Colonic mucosa (tissue), 4 donors: ENCODE results near the gene BAZ1B. TPM values are rescaled to one million over a fixed set of nuclear protein-coding genes. Genes with fewer than 3 reads are reported as not detected.

Experiments used
- DNase-seq: peaks from one replicate; pipeline ENCODE4 v3.0.0-alpha.2; 2020
- H3K27ac ChIP-seq: fragments of 200-600 bp; one replicate; pipeline ENCODE4 v1.8.0; 2021
- H3K27me3 ChIP-seq: fragments of 200-600 bp; one replicate; pipeline ENCODE4 v1.8.0; 2021
- H3K36me3 ChIP-seq: fragments of 200-600 bp; one replicate; pipeline ENCODE4 v1.8.0; 2021
- H3K4me1 ChIP-seq: fragments of 200-600 bp; one replicate; pipeline ENCODE4 v1.8.0; 2021; ENCODE audit warnings: mild to moderate bottlenecking
- H3K4me3 ChIP-seq: fragments of 200-600 bp; one replicate; pipeline ENCODE4 v1.8.0; 2021
- H3K9ac ChIP-seq, 2 donors: one replicate each; pipeline ENCODE4 v1.7.0; 2013; ENCODE audit warnings: control low read depth in 2 of 2, low read depth in 2 of 2, low read length in 2 of 2
- H3K9me3 ChIP-seq: fragments of 200-600 bp; one replicate; pipeline ENCODE4 v1.8.0; 2021
- intact Hi-C: fragments of 100-400 bp; cut with DNase I; formaldehyde crosslinking; loops from one replicate; pipeline ENCODE4 v1.14.1; 2022
- total RNA-seq, 2 donors: library from RNA; stranded (reverse); fragmentation: NEBNext Ultra II Directional in 1 of 2; extraction: Animal tissue kit (Norgen Biotek cat#: 25700) in 1 of 2; gene quantifications; one replicate each; pipeline ENCODE4 v1.2.1, GENCODE V29; 2021
- TF ChIP-seq, protein P1 (sequence below): fragments of 200-600 bp; IDR thresholded peaks from one replicate; pipeline ENCODE4 v1.8.0; 2022; ENCODE audit warnings: antibody characterized with exemption, mild to moderate bottlenecking
- donor health status: healthy.
- donor health status: DM: no; HTN: no; CAD: no.
- donor health status: DM: no; HTN: no; CAD: no.

The BAZ1B gene
- total RNA-seq, 2 donors from 2014 or later, result 43.9 to 58.4 TPM

- intact Hi-C loops, result loop anchor here (5.0 kb wide), 1 partner anchor 94 kb away; no protein-coding TSS in a partner anchor
- Histone ChIP-seq H3K36me3 (no peaks in the 10 kb centered on the region), H3K27me3 (no peaks in the 10 kb centered on the region), H3K9ac (no peak overlapping the region), H3K4me3 (no peak overlapping the region), H3K27ac (no peak overlapping the region), H3K9me3 (no peaks in the 10 kb centered on the region), H3K4me1 (no peaks in the 10 kb centered on the region)
- TF ChIP-seq, protein P1, sequence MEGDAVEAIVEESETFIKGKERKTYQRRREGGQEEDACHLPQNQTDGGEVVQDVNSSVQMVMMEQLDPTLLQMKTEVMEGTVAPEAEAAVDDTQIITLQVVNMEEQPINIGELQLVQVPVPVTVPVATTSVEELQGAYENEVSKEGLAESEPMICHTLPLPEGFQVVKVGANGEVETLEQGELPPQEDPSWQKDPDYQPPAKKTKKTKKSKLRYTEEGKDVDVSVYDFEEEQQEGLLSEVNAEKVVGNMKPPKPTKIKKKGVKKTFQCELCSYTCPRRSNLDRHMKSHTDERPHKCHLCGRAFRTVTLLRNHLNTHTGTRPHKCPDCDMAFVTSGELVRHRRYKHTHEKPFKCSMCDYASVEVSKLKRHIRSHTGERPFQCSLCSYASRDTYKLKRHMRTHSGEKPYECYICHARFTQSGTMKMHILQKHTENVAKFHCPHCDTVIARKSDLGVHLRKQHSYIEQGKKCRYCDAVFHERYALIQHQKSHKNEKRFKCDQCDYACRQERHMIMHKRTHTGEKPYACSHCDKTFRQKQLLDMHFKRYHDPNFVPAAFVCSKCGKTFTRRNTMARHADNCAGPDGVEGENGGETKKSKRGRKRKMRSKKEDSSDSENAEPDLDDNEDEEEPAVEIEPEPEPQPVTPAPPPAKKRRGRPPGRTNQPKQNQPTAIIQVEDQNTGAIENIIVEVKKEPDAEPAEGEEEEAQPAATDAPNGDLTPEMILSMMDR, result no peak
- no peak for DNase-seq
Observed at GRCh38 chr7:73436031-73436929, 85.8 kb downstream of the BAZ1B start.

DNA sequence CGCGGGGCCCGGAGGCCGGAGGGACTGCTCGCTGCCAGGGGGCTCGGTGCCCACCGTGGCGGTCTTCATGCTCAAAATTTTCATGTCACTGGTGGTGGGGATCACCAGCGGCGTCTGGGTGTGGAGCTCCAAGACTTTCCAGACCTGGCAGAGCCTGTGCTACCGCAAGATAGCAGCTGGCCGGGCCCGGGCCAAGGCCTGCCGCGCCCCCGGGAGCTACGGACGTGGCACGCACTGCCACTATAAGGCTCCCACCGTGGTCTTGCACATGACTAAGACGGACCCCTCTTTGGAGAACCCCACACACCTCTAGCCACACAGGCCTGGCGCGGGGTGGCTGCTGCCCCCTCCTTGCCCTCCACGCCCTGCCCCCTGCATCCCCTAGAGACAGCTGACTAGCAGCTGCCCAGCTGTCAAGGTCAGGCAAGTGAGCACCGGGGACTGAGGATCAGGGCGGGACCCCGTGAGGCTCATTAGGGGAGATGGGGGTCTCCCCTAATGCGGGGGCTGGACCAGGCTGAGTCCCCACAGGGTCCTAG, 86.6 kb downstream of the BAZ1B start:
- Histone ChIP-seq H3K36me3 (no peaks in the 10 kb centered on the region), H3K9me3 (no peaks in the 10 kb centered on the region), H3K4me3 (no peak overlapping the region), H3K27me3 (no peaks in the 10 kb centered on the region), H3K4me1 (no peaks in the 10 kb centered on the region), H3K27ac (no peak overlapping the region), H3K9ac (no peak overlapping the region)
- DNase-seq, result no peak
- TF ChIP-seq, protein P1, result no peak
- intact Hi-C loops, result loop anchor here (5.0 kb wide), 1 partner anchor 93 kb away; no protein-coding TSS in a partner anchor

GRCh38 chr7:73434701-73435069, 87.4 kb downstream of the BAZ1B start:
- H3K27me3 ChIP-seq, result no peaks in the 10 kb centered on the region
- H3K36me3 ChIP-seq, result no peaks in the 10 kb centered on the region
- no peak overlapping the region for H3K27ac ChIP-seq
- no peak overlapping the region for H3K4me3 ChIP-seq
- DNase-seq, result no peak
- TF ChIP-seq, protein P1, result no peak
- H3K4me1 ChIP-seq, result no peaks in the 10 kb centered on the region
- H3K9ac ChIP-seq, result no peak overlapping the region
- intact Hi-C loops, result loop anchor here (5.0 kb wide), 1 partner anchor 92 kb away; no protein-coding TSS in a partner anchor
- no peaks in the 10 kb centered on the region for H3K9me3 ChIP-seq

DNA sequence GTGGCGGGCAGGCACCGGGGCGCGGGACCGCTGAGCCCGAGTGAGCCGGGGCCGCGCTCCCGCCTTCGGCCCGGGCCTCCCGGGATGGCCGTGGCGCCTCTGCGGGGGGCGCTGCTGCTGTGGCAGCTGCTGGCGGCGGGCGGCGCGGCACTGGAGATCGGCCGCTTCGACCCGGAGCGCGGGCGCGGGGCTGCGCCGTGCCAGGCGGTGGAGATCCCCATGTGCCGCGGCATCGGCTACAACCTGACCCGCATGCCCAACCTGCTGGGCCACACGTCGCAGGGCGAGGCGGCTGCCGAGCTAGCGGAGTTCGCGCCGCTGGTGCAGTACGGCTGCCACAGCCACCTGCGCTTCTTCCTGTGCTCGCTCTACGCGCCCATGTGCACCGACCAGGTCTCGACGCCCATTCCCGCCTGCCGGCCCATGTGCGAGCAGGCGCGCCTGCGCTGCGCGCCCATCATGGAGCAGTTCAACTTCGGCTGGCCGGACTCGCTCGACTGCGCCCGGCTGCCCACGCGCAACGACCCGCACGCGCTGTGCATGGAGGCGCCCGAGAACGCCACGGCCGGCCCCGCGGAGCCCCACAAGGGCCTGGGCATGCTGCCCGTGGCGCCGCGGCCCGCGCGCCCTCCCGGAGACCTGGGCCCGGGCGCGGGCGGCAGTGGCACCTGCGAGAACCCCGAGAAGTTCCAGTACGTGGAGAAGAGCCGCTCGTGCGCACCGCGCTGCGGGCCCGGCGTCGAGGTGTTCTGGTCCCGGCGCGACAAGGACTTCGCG, 88.0 kb downstream of the BAZ1B start:
- no peak overlapping the region for H3K27ac ChIP-seq
- DNase-seq, result no peak
- TF ChIP-seq, protein P1, result no peak
- H3K9me3 ChIP-seq, result no peaks in the 10 kb centered on the region
- H3K4me3 ChIP-seq, result peak overlapping the region; percentile 23
- no peaks in the 10 kb centered on the region for H3K36me3 ChIP-seq
- intact Hi-C loops, result no loop called here
- no peaks in the 10 kb centered on the region for H3K4me1 ChIP-seq
- no peaks in the 10 kb centered on the region for H3K27me3 ChIP-seq
- H3K9ac ChIP-seq, result peak overlapping the region in 1 of 2 donors; percentile 24

GRCh38 chr7:73432676-73433075, 89.4 kb downstream of the BAZ1B start:
- TF ChIP-seq, protein P1, result no peak
- Histone ChIP-seq H3K9me3 (no peaks in the 10 kb centered on the region), H3K4me1 (no peaks in the 10 kb centered on the region), H3K27ac (no peak overlapping the region), H3K9ac (no peak overlapping the region), H3K4me3 (no peak overlapping the region), H3K27me3 (no peaks in the 10 kb centered on the region), H3K36me3 (no peaks in the 10 kb centered on the region)
- intact Hi-C loops, result no loop called here
- no peak for DNase-seq
